DOHH2 (cell line): ENCODE measurements around the gene PTPN14.

Source experiments
- CTCF ChIP-seq: fragments of 200-600 bp; sonication (generic); IDR thresholded peaks from one replicate; pipeline ENCODE4 v1.5.1; 2014; ENCODE audit warnings: antibody characterized with exemption, mild to moderate bottlenecking, low read depth, low read length; ENCODE audit not compliant: poor library complexity, severe bottlenecking
- EZH2phosphoT487 ChIP-seq: fragments of 200-600 bp; sonication (generic); IDR thresholded peaks from 2 replicates; pipeline ENCODE4 v1.6.1; 2017; ENCODE audit warnings: borderline replicate concordance, mild to moderate bottlenecking, antibody characterized with exemption, low read length, moderate library complexity, mixed read lengths

DNA sequence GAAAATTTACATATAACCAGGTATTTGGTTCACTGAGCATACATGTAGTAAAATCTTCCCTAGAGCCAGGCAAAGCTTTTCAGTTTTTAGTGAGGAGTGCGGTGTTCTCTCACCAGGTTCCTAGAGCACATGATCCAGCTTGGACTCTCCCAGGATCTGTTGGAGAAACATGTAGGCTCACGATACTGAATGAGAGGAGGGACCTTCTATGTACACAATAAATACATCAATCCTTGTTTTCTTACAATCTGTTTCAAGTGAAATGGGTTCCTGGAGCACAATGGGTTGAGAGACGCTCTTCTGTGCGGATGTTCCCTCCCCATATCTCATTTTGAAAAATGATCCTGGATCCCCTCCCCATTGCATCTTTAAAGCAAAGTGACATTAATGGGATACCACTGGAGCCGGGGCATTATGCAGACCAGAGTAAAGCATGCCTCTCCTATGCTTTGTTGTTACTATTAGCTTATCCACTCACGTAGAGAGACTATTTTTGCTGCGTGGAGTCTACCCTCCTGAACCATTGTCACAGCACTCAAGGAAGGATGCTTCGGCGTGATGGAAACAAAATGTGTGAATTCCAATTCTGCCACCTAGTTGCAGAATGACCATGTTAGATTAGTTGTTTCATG, 251.1 kb downstream of the PTPN14 start:
- TF ChIP-seq CTCF (no peak), EZH2phosphoT487 (no peak)
